Activated CD8-positive, alpha-beta memory T cell treated with anti-CD3 and anti-CD28 coated beads, Interleukin-2, amount 50 U/mL, for 4 hours (primary cell): ENCODE measurements around the gene B4GALT7.
"Not testable (repeated sequence)": the region's sequence is repeated elsewhere in the genome, so short reads cannot be mapped to it uniquely, and the experiment has no call there.

Experiments used
- DNase-seq: peaks from one replicate; pipeline ENCODE4 v3.0.0-alpha.2; 2020

Gene B4GALT7, protein sequence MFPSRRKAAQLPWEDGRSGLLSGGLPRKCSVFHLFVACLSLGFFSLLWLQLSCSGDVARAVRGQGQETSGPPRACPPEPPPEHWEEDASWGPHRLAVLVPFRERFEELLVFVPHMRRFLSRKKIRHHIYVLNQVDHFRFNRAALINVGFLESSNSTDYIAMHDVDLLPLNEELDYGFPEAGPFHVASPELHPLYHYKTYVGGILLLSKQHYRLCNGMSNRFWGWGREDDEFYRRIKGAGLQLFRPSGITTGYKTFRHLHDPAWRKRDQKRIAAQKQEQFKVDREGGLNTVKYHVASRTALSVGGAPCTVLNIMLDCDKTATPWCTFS

DNA sequence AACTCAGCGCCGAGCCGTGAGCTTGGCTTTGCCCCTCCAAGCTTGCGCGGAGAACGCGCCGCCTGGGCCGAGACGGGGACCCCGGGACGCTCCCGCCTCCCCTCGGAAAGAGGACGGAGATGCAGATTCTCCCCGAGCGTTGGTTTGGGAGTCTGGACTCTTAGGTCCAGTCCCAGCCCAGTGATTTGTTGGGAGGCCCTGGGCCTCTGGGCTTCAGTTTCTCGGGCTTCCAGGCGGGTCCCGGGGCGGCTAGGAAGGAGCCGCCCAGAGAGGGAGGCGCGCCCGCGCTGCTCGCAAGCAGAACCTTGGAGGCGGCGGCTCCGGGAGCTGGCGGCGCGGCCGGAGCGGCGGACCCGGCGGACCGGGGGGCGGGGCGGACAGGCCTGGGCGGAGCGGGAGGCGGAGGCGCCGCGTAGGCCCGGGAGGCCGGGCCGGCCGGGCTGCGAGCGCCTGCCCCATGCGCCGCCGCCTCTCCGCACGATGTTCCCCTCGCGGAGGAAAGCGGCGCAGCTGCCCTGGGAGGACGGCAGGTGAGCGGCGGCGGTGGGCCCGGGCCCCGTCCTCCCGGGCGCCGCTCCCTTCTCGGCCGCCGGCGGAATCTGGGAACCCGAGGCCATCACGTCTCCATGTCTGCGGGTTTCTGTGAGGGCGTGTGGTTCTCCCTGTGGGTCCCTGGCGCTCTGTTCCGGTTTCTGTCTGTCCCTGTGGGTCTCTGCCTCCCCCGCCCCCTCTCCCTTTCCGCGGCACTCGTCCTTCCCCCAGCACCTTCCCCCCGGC, at the start of gene B4GALT7:
Gene B4GALT7, plus strand, starts transcription at position 402 of the 777 bp plus-strand sequence. Its CDS starts 79 bp downstream, at position 481.
- DNase-seq, result peak; percentile 89

- DNase-seq, result no peak
These were observed 47.0 kb upstream of the B4GALT7 start for GRCh38 chr5:177552839-177553455.

GRCh38 chr5:177553671-177554429, 46.1 kb upstream of the B4GALT7 start:
- DNase-seq, result peak; percentile 49

- DNase-seq, result peak; percentile 94
These were observed 45.3 kb upstream of the B4GALT7 start, which contains the start of gene FAM193B for GRCh38 chr5:177554474-177555111. Gene FAM193B, minus strand, starts transcription at chr5:177554563. Its CDS starts 105 bp downstream, at chr5:177554458.

GRCh38 chr5:177555228-177555627, 44.7 kb upstream of the B4GALT7 start:
- no peak for DNase-seq

- DNase-seq, result no peak
These were observed 44.3 kb upstream of the B4GALT7 start for GRCh38 chr5:177555665-177556064.

- no peak for DNase-seq
These were observed 42.8 kb upstream of the B4GALT7 start for GRCh38 chr5:177557041-177557647.

DNA sequence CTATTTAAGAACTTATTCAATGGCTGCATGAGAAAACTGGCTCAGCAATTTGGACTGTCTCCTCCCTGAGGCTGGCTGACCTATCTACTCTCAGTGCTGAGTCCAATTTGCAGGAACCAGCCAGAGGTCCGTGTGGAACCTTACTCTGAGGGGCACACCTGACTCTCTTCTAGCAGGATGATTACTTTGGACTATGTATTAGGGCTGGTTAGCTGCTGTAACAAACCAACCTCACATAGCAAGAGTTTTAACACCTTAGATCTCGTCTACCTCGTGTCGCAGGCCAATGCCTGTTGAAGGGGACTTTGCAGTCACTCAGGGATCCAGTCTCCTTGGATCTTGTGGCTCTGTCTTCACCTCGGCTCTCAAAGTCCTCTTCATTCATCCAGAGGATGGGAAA, 42.1 kb upstream of the B4GALT7 start:
- DNase-seq, result no peak

DNA sequence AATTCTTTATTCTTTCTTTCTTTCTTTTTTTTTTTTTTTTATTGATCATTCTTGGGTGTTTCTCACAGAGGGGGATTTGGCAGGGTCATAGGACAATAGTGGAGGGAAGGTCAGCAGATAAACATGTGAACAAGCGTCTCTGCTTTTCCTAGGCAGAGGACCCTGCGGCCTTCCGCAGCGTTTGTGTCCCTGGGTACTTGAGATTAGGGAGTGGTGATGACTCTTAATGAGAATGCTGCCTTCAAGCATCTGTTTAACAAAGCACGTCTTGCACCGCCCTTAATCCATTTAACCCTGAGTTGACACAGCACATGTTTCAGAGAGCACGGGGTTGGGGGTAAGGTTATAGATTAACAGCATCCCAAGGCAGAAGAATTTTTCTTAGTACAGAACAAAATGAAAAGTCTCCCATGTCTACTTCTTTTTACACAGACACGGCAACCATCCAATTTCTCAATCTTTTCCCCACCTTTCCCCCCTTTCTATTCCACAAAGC, 40.4 kb upstream of the B4GALT7 start:
- DNase-seq, result not testable (repeated sequence)

- no peak for DNase-seq
These were observed 34.9 kb upstream of the B4GALT7 start for GRCh38 chr5:177565046-177565445.

DNA sequence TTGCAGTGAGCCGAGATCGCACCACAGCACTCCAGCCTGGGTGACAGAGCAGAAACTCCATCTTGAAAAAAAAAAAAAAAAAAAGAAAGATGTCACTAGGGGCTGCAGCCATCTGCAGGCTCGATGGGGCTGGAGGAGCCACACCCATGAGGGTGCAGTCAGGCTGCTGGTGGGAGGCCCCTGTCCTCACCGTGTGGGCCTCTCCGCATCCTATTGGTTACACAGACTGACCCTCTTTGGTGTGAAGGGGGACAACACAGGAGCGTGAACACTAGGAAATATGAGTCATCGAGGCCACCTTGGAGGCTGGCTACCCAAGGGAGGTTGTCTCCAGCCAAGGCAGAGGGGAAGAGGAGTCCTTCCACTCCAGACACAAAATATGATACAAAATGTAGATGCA, 31.6 kb upstream of the B4GALT7 start:
- no peak for DNase-seq

DNA sequence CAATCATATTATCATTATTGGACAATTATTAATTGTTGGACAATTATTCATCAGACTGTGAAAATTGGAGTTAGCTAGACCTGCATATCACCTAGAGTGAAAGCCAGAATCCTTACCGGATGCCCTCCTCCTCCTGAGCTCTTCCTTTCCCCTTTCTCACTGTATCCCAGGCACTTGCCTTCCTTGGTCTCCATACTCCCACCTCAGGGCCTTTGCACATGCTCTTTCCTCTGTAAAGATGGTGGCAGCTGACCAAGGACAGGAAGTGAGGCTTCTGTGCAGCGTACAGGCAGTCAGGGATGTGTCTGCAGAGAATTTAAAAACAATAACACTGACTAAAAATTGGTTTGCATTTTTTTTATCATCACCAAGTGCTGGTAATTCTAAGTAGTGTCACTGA, 30.0 kb upstream of the B4GALT7 start:
- DNase-seq, result no peak

DNA sequence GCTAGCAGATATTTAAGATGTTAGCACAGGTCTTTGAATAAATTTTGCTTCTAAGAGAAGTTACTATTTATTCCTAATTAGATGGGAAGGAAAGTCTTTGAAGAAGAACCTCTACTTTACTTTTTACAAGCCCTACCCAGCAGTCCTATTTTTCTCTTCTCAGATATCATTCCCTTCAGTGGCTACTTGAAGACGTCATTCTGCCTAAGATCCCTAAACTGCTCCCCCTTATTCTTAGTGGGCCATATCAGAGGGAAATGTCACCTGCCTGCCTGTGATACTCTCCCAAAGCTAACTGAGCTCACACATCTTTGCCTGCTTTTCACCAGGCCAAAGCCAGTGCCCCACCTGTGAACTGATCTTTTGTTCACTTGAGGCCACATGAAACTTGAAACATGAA, 24.4 kb upstream of the B4GALT7 start:
- DNase-seq, result no peak

- DNase-seq, result no peak
These were observed 23.8 kb upstream of the B4GALT7 start for GRCh38 chr5:177576169-177576568.

DNA sequence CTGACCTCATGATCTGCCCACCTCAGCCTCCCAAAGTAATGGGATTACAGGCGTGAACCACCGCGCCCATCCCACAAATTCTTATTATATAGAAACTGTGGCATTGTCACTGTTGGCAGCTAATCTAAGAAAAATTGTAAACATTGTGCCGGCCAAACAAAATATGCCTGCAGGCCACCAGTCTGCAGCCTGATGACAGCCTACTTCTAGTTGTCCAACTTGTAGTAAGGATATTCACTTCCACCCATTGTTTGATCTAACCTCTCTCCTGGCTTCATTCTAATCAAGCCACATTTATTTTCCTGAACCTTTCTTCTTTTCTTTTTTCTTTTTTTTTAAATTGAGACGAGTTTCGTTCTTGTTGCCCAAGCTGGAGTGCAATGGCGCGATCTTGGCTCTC, 21.6 kb upstream of the B4GALT7 start:
- no peak for DNase-seq

DNA sequence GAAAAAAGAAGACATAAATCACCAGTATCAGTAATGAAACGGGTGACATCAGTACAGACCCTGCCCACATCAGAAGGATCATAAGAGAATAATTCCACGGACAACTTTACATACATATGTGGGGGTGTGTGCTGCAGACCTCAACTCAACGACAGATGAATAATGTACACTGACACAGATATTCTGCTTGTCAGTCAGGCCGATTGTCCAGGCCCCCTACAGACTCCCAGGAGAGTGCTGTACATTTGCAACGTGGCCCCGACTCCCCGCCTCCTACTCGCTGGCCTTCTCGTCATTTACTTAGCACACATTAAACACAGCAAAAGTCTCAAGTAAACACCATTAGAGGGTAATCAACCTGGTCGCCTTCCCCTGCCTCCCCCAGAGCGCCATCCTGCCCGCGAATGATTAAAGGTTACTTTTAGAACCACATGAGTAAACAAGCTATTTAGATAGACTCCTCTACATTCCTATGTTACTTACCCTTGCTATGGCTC, 11.5 kb upstream of the B4GALT7 start:
- DNase-seq, result no peak

GRCh38 chr5:177590406-177590805, 9.5 kb upstream of the B4GALT7 start:
- no peak for DNase-seq

GRCh38 chr5:177591690-177592009, 8.3 kb upstream of the B4GALT7 start:
- no peak for DNase-seq

- peak; percentile 88 for DNase-seq
These were observed 7.7 kb upstream of the B4GALT7 start, which contains the start of gene TMED9 for GRCh38 chr5:177592010-177592834. Gene TMED9, plus strand, starts transcription at chr5:177592203. Its CDS starts 12 bp downstream, at chr5:177592215.

DNA sequence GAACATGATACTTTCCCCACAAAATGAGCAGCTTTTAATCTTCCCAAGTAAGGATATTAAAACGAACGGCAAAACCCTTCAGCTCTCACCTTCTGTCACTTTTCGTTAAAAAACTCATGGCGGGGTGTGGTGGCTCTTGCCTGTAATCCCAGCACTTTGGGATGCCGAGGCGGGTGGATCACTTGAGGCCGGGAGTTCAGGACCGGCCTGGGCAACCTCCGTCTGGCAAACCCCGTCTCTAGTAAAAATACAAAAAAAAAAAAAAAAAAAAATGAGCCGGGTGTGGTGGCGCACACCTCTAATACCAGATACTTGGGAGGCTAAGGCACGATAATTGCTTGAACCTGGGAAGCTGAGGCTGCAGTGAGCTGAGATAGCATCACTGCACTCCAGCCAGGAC, 7.0 kb upstream of the B4GALT7 start:
- no peak for DNase-seq

DNA sequence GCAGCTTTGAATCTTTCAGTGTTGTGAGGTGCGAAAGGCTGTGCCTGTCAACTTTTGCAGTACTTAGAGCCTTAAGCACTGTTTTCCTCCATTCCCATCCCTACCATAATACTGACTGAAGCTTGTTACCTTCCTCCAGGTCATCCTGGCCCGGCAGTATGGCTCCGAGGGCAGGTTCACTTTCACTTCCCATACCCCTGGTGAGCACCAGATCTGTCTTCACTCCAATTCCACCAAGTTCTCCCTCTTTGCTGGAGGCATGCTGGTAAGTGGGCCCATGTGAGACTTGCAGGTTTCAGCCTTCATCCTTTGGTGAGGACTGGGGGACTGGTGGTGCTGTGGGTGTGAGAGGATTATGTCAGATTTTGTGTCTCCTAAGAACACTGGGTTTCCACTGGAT, 6.4 kb upstream of the B4GALT7 start:
- DNase-seq, result no peak
